HG02759 (cell line): ENCODE results near the gene E2F8.
"Not testable (repeated sequence)": the region's sequence is repeated elsewhere in the genome, so short reads cannot be mapped to it uniquely, and the experiment has no call there.

Experiments
- ATAC-seq: cut with Tn5 transposase; IDR thresholded peaks from one replicate; pipeline ENCODE4 v1.9.1; 2021; ENCODE audit warnings: mild to moderate bottlenecking, moderate library complexity; ENCODE audit not compliant: unreplicated experiment

E2F8 gene

GRCh38 chr11:19240420-19241259 lies at the start of gene E2F8:
Gene E2F8, minus strand, starts transcription at chr11:19240945. Its CDS starts 824 bp downstream, at chr11:19240121.
- ATAC-seq = peak; percentile 89

DNA sequence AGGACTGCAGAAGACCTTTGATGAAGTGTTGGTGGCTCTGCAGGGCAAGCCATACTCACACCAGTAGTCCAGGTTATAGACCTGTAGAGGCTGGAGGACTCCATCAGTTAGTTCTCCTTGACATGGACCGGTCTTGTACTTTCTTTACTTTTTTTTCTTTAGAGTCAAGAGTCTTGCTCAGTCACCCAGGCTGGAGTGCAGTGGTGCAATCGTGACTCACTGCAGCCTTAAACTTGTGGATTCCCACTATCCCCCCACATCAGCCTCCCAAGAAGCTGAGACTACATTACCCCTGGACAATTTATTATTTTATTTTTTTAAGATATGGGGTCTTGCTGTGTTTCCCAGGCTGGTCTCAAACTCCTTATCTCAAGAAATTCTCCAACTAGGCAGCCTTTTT lies 49.6 kb upstream of the E2F8 start:
- no peak for ATAC-seq

DNA sequence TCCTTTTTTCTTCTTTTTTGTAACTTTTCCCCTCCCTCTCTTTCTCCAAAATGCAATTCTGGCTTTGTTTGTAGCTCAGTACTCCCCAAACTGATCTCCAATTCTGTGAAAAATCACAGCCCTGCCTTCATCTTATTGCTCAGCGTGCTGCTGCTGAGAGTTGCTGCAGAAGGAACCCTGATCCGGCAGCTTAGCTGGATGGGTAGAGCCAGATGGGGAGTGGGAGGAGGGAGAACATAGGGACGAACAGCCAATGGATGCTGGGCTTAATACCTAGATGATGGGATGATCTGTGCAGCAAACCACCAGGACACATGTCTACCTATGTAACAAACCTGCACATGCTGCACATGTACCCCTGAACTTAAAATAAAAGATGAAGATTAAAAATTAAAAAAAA lies 47.5 kb upstream of the E2F8 start:
- no peak for ATAC-seq

- ATAC-seq = no peak
These were observed 45.7 kb upstream of the E2F8 start for GRCh38 chr11:19286411-19286810.

DNA sequence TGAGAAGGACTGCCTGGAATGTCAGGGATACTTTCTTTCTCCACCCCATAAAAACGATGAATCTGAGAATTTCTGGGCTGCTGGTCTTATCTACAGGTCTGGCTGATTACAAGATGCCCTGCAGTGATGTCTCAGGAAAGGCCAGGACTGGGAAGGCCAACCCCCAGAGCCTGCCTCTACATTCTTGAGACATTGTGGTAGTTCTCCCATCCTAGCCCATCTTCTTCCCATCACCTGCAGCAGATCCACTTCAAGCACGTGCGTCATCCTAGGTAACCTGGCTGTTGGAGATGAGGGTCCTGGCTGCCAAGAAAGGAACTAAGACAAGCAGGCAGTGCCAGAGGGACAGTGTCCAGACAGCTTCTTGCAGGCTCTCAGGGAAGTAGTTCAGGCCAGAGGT lies 44.1 kb upstream of the E2F8 start:
- no peak for ATAC-seq

DNA sequence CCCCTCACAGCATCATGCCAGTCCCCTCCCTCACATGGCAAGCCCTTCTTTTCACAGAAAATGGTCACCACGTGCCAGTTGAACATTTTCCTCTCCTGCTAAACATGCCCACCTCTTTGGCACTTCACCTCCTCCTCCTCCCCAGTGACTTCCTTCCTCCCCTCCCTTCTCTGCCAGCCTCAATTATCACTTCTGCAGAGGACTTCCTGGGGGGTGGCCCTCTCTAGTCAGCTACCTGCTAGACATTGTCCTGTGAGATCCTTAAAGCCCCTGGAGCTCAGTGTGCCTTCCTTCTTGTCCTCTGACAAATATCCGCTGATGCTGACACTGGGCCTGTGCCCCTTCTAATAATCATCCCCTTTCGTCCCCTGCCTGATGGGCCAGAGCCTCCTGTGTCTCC lies 43.2 kb upstream of the E2F8 start:
- no peak for ATAC-seq

DNA sequence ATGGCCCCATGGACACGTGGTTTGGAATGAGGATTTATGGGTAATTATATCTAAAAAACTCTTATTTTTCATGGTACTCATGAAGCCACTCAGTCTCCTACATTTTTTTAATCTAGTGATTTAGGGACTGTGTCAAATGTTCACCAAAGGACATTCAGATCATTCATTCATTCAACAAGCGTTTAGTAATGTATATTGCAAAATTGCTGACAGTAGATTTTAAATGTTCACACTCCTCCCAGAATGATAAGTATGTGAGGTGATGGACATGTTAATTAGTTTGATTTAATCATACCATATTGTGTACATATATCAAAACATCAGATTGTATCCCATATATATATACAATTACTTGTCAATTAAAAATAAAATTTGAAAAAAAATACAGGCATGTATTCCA lies 40.8 kb upstream of the E2F8 start:
- ATAC-seq = no peak

GRCh38 chr11:19281041-19281440 lies 40.3 kb upstream of the E2F8 start:
- ATAC-seq = peak; percentile 79

GRCh38 chr11:19279451-19279850 lies 38.7 kb upstream of the E2F8 start:
- no peak for ATAC-seq

DNA sequence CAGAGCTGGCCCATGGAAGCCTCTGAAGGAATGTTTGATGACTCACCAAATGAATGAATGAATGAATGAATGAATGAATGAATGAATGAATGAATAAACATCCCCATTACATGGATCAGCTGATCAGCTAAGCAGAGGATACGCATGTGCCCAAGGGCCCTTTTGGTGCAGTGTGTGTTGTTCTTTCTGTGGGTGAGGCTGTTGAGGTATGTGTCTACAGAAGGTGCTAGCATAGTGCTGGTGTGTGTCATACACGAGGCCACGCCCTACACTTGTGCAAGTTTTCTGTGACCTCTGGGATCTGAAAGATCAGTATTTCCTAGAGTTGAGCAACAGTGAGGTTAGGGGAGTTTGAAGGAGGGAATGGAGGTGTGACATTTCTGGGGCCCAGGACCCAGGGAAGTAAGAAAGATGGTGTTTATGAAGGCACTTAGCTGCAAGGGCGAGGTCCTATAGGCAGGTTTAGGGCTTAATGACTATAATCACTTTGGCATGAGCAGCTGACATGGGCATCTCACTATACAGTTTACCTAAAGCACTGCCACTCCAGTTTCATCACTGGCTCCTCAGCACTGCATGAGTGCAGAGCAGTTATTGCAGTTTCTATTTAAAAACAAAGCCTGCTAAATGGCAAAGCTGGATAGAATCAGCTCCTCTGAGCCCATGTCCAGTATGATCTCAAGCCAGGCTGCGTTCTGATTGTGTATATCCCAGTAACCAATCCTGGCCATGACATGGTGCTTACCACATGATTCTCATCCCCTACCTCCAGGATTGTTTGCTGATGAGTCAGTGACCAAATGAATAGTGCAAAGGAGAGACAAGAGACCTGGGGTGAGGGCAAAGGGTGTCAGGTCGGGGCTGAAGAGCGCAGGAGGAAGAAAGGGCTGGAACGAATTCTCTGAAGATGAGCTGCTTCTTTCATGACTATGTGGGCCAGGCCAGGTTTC lies 36.4 kb upstream of the E2F8 start:
- no peak for ATAC-seq

DNA sequence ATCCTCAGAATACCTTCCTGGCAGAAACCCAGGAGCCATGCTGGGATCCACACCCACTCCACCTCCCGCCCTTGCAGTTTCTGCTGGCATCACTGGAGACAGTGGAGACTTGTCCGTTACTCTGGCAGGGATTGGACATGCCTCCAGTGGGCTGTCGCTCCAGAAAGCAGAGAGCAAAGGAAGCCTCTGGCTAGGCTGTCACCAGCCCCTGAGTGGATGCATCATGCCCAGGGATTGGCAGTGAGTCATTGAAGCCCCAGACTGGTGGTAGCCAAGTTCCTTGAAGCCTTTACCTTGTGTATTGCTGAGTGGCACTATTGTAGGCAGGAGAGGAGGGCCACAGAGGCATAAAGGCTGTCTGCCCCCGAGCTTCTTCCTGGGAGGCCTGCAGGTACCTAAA lies 34.8 kb upstream of the E2F8 start:
- ATAC-seq = no peak

DNA sequence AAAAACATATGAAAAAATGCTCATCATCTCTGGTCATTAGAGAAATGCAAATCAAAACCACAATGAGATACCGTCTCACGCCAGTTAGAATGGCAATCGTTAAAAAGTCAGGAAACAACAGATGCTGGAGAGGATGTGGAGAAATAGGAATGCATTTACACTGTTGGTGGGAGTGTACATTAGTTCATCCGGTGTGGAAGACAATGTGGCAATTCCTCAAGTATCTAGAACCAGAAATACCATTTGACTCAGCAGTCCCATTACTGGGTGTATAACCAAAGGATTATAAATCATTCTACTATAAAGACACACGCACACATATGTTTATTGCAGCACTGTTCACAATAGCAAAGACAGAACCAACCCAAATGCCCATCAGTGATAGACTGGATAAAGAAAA lies 32.5 kb upstream of the E2F8 start:
- not testable (repeated sequence) for ATAC-seq

- no peak for ATAC-seq
These were observed 28.2 kb upstream of the E2F8 start for GRCh38 chr11:19268909-19269308.

GRCh38 chr11:19267567-19267966 lies 26.8 kb upstream of the E2F8 start:
- ATAC-seq = no peak

- ATAC-seq = no peak
These were observed 22.6 kb upstream of the E2F8 start for GRCh38 chr11:19263333-19263732.

DNA sequence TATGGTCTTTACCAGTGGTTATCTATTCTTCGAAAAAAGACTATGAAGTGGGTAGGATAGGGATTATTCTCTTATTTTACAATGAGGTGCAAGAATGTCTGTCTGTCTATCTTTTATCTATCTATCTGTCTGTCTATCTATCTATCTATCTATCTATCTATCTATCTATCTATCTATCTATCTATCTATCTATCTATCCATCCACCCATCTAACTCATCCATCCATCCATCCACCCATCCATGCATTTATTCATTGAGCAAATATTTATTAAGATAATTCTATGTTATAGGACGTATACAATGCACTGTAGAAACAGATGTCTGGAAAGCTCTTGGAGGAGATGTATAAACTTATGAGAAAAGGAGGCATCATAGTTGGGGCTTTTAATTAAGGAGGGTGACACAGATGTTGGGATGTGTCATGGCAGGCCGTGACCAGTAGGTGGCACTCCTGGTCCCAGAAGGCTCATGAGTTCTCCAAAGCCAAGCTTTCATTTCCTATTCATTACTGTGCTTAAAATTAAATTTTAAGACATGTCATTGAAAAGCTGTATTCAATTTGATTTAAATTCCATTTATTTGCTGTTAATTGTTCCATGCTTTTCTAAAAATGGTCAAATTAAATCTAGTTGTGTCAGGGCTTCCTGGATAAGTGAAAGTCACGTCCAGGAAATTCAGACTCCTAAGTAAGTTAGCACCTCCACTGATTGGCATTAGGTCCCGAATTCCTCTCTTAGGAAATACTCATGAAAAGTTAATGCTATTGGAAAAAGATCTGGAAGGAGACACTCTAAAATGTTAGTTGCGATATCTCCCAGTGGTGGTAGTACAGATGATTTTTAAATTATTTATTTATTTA lies 19.0 kb upstream of the E2F8 start:
- peak; percentile 81 for ATAC-seq

DNA sequence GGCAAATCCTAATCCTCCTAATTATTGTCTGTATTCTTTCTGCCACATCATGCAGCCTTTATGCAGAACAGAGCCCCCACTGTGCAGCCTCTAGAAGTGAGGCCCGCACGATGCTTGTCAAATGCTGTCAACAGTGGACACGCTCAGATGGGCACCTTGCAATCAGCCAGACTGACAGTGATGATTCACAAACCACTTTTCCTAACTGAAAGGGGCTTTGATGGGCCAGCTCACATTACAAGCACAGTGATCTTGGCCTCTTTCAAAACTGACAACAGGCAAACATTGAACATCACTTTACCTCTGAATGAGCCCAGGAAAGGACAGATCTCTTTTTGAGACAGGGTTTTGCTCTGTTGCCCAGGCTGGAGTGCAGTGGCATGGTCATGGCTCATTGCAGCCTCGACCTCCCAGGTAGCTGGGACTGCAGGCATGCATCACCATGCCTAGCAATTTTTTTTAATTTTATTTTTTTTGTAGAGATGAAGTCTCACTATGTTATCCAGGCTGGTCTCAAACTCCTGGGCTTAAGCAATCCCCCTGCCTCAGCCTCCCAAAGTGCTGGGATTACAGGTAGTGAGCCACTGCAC lies 18.0 kb upstream of the E2F8 start:
- ATAC-seq = no peak

DNA sequence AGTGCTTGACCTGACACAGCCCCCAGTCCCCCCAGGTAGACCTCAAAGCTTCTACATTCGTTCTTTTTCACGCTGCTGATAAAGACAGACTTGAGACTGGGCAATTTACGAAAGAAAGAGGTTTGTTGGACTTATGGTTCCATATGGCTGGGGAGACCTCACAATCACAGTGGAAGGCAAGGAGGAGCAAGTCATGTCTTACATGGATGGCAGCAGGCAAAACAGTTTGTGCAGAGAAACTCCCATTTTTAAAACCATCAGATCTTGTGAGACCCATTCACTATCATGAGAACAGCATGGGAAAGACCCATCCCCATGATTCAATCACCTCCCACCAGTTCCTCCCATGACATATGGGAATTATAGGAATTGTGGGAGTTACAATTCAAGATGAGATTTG lies 13.7 kb upstream of the E2F8 start:
- not testable (repeated sequence) for ATAC-seq

- no peak for ATAC-seq
These were observed 13.1 kb upstream of the E2F8 start for GRCh38 chr11:19253817-19254216.

DNA sequence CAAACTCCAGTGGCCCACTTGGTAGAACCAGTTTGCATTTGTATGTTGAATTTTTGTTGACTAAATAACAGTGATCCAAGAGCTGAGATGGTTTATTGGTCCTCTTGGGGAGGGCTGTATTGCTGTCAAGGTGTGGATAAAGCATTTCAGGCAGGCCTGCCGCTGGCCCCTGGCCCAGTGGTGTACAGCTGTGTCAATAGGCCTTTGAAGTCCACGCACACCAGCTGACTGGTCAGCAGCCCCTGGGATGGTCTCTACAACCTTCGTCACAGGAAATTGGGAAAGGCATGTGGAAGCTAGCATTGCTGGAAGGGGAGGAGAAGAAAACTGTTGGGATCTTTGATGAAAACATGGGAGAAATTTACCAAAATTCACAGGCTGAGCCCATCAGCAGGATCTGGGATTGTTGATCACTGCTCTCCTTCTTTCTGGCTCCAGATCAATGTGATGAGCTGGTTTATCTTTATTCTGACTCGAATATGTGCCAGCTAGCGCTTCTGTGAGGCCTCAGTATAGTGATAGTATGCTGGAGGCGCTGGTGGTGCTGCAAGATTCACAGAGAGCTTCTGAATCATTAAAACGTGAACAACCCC lies 12.5 kb upstream of the E2F8 start:
- ATAC-seq = no peak
